NCI-H345 (cell line): ENCODE measurements around the gene RASAL1.

Experiments
- DNase-seq: peaks from one replicate; lab custom pipeline; 2025; lab: John Stamatoyannopoulos, UW

The RASAL1 gene

GRCh38 chr12:113056631-113057488, 78.7 kb downstream of the RASAL1 start, which contains the start of gene DTX1:
Gene DTX1, plus strand, starts transcription at chr12:113056730. Its CDS starts 1,463 bp downstream, at chr12:113058193.
- DNase-seq: peak; percentile 36

DNA sequence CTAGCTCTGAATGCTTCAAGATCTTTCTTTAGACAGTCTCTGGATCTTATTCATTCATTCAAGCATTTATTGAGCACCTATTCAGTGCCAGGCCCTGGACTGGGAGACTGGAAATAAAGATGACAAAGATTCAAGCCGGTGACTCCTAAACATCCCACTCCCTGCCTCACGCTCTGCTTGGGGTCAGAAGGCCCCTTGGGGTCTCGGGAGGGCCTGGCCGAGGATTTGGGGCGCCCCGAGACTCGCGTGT, 79.3 kb downstream of the RASAL1 start:
- no peak for DNase-seq

DNA sequence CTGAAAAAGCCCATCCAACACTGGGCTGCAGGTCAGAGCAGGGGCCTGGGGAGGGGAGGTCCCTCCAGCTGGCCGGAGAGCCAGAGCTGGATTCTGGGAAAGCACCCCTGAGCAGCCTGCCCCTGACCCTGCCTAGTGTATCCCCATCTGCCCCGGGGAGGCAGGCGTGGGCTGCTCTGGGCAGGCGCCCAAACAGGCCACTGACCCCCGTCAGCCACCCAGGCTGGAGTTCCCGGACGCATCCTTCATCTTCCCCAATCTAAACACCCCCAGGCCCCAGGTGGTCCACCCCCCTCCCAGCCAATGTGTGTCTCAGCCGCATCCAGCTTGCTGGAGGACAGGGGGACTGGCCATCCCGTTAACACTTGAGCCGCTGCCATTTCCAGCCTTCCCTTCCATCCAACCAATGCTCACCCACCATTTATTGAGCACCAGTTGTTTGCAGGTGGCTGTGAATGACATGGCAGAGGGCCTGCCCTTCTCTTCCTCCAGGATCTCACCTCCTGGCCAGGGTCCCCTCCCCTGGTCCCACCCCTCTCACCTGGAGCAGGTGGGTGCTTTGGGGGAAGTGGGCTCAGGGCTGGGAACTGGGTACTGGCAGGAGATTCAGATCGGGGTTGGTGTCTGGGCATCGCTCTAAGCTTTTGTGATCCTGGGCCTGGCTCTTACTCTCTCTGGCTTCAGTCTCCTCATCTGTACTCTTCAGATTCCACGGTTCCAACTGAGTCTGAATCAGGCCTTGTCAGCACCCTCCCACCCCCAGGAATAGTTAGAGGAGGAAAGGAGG, 79.8 kb downstream of the RASAL1 start:
- no peak for DNase-seq

DNA sequence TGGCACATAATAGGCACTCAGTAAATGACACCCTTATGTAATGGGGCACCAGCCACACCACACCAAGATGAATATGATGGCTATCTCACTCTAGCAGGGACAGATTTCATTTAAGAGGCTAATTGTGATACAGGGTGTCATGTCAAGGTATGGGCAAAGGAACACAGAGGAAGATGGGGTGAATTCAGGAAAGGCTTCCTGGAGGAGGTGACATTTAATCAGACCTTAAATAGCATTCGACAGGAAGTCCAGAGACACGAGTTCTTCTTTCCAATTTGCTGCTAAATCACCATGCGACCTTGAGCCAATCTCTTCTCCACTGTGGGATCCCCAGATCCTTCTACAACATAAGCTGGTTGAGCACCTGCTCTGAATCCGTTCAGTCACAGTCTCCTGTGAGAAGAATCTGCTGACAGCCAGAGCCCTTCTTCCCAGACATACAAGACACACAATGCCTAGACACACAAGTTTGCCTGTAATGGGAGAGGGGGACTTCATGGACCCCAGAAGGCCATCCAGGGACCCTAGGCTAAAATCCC, 80.5 kb downstream of the RASAL1 start:
- no peak for DNase-seq

GRCh38 chr12:113052326-113052725, 83.2 kb downstream of the RASAL1 start:
- DNase-seq: no peak

GRCh38 chr12:113051759-113052158, 83.8 kb downstream of the RASAL1 start:
- DNase-seq: no peak

GRCh38 chr12:113050795-113051194, 84.8 kb downstream of the RASAL1 start:
- DNase-seq: no peak

GRCh38 chr12:113049976-113050742, 85.4 kb downstream of the RASAL1 start:
- no peak for DNase-seq
